Lung (tissue), 12 donors: ENCODE data around the gene COX18. TPM values are rescaled to one million over a fixed set of nuclear protein-coding genes. Genes with fewer than 3 reads are reported as not detected.

Experiments used
- ATAC-seq: fragments of 200-7000 bp; cut with Tn5 transposase; one replicate; pipeline ENCODE4 v1.9.1; 2020; ENCODE audit warnings: moderate number of reproducible peaks; ENCODE audit not compliant: insufficient read depth, low FRiP score
- DNase-seq, 3 donors: peaks; one replicate each; pipeline ENCODE4 v3.0.0-alpha.2; 2013 to 2017
- H3K27ac ChIP-seq, 2 donors: one replicate each; pipeline ENCODE4 v1.5.1; 2013; ENCODE audit warnings: mild to moderate bottlenecking in 2 of 2, moderate library complexity in 2 of 2, control low read depth in 1 of 2, inconsistent platforms in 1 of 2, low read depth in 1 of 2, low read length in 1 of 2
- H3K27me3 ChIP-seq, 3 donors: one replicate each; pipeline ENCODE4 v1.5.1; 2013; ENCODE audit warnings: low read length in 2 of 3; ENCODE audit not compliant: control insufficient read depth in 3 of 3, insufficient read depth in 3 of 3
- H3K36me3 ChIP-seq, 4 donors: one replicate each; pipeline ENCODE4 v1.5.1; 2013; ENCODE audit warnings: low read length in 4 of 4, mild to moderate bottlenecking in 1 of 4, moderate library complexity in 1 of 4; ENCODE audit not compliant: control insufficient read depth in 4 of 4, insufficient read depth in 4 of 4
- H3K4me1 ChIP-seq, 5 donors: one replicate each; pipeline ENCODE4 v1.5.1; 2013; ENCODE audit warnings: low read length in 5 of 5, mild to moderate bottlenecking in 2 of 5, moderate library complexity in 1 of 5; ENCODE audit not compliant: control insufficient read depth in 5 of 5, insufficient read depth in 5 of 5
- H3K4me3 ChIP-seq: one replicate; pipeline ENCODE4 v1.5.1; 2013; ENCODE audit warnings: mild to moderate bottlenecking, control low read depth, moderate library complexity
- H3K9ac ChIP-seq, 2 donors: one replicate each; pipeline ENCODE4 v1.5.1; 2013; ENCODE audit warnings: low read length in 2 of 2, control low read depth in 1 of 2; ENCODE audit not compliant: insufficient read depth in 1 of 2
- H3K9me3 ChIP-seq, 4 donors: one replicate each; pipeline ENCODE4 v1.5.1; 2013; ENCODE audit warnings: low read length in 3 of 4, mild to moderate bottlenecking in 1 of 4, moderate library complexity in 1 of 4; ENCODE audit not compliant: control insufficient read depth in 4 of 4, insufficient read depth in 3 of 4
- CTCF ChIP-seq: IDR thresholded peaks from 2 replicates; pipeline ENCODE4 v1.5.1; 2012; ENCODE audit warnings: mild to moderate bottlenecking; ENCODE audit errors: control extremely low read depth, extremely low read depth
- WGBS, 2 donors: extraction: QIAGEN DNeasy Blood & Tissue Kit; methylation state at CpG; one replicate each; pipeline ENCODE4 v1.1.7; 2013; 5-methylcytosine and 5-hydroxymethylcytosine counted together
- polyA plus RNA-seq, 2 donors: library from polyadenylated mRNA; stranded (reverse); fragments of 200-250 nt; gene quantifications; one replicate each; pipeline ENCODE4 v1.2.1, GENCODE V29; 2013
- total RNA-seq, 2 donors: library from RNA; depleted of rRNA in 1 of 2; stranded (reverse); fragments of >200 nt in 1 of 2; gene quantifications; one replicate each; pipeline ENCODE4 v1.2.1, GENCODE V29; 2014 to 2021
- donor health status: control.
- donor health status: control.
- donor health status: Bipolar disorder and iron deficiency.
- donor health status: healthy.
- donor health status: DM: yes; HTN: yes; CAD: no.

Gene COX18
- total and polyA plus RNA-seq, 4 donors = 10.3 to 18.6 (median 13.6) TPM

GRCh38 chr4:73051625-73052024 lies 17.9 kb downstream of the COX18 start:
- no peak for ATAC-seq
- 97 to 100% methylated on average over 1 of the region's 1 CpG for WGBS, 2 donors
- peaks cover 6 to 11% (median 10%) of the 10 kb centered on the region in 4 donors for H3K36me3 ChIP-seq
- no peaks in the 10 kb centered on the region for H3K9me3 ChIP-seq
- H3K27ac ChIP-seq = no peak overlapping the region
- H3K4me1 ChIP-seq = no peaks in the 10 kb centered on the region
- H3K9ac ChIP-seq = no peak overlapping the region
- TF ChIP-seq CTCF = no peak
- no peak for DNase-seq
- H3K27me3 ChIP-seq = no peaks in the 10 kb centered on the region
- no peak overlapping the region for H3K4me3 ChIP-seq

- ATAC-seq = no peak
- no peak for DNase-seq
- H3K9ac ChIP-seq = no peak overlapping the region
- 92 to 94% methylated on average over 7 of the region's 7 CpGs for WGBS, 2 donors
- H3K36me3 ChIP-seq = no peaks in the 10 kb centered on the region
- H3K4me1 ChIP-seq = no peaks in the 10 kb centered on the region
- H3K4me3 ChIP-seq = no peak overlapping the region
- H3K27me3 ChIP-seq = no peaks in the 10 kb centered on the region
- H3K9me3 ChIP-seq = no peaks in the 10 kb centered on the region
- no peak overlapping the region for H3K27ac ChIP-seq
- TF ChIP-seq CTCF = no peak
Observed at GRCh38 chr4:73045879-73046278, 23.6 kb downstream of the COX18 start.

- Histone ChIP-seq H3K36me3 (no peaks in the 10 kb centered on the region), H3K27ac (no peak overlapping the region), H3K27me3 (no peaks in the 10 kb centered on the region), H3K9me3 (peaks cover 0 to 9% (median 6%) of the 10 kb centered on the region in 4 donors), H3K4me3 (no peak overlapping the region), H3K9ac (no peak overlapping the region), H3K4me1 (no peaks in the 10 kb centered on the region)
- DNase-seq = no peak
- WGBS, 2 donors = 94 to 96% methylated on average over 4 of the region's 4 CpGs
- TF ChIP-seq CTCF = no peak
- no peak for ATAC-seq
Observed at GRCh38 chr4:73037057-73037456, 32.5 kb downstream of the COX18 start.

GRCh38 chr4:73036123-73036522 lies 33.4 kb downstream of the COX18 start:
- Histone ChIP-seq H3K4me1 (no peaks in the 10 kb centered on the region), H3K27ac (no peak overlapping the region), H3K9ac (no peak overlapping the region), H3K4me3 (no peak overlapping the region), H3K27me3 (no peaks in the 10 kb centered on the region), H3K9me3 (peaks cover 0 to 9% (median 6%) of the 10 kb centered on the region in 4 donors), H3K36me3 (no peaks in the 10 kb centered on the region)
- TF ChIP-seq CTCF = no peak
- no peak for ATAC-seq
- DNase-seq = no peak
- WGBS, 2 donors = 80 to 90% methylated on average over 1 of the region's 1 CpG
